A549 (cell line): ENCODE measurements around the gene EXOG.

Source experiments
- CTCF ChIP-seq: fragments of >200 bp; sonication (Bioruptor Twin); formaldehyde crosslinking; IDR thresholded peaks from 3 replicates; pipeline ENCODE4 v1.5.1; 2016
- EHF ChIP-seq: fragments of 250-450 bp; sonication (Bioruptor Pico); IDR thresholded peaks from 2 replicates; pipeline ENCODE4 v1.5.0; 2020; ENCODE audit warnings: mild to moderate bottlenecking
- MAFK ChIP-seq: fragments of 450-650 bp; IDR thresholded peaks from 2 replicates; pipeline ENCODE4 v1.6.1; 2014; ENCODE audit not compliant: partially characterized antibody
- MYC ChIP-seq: IDR thresholded peaks from 2 replicates; pipeline ENCODE4 v1.6.1; 2012; ENCODE audit warnings: mild to moderate bottlenecking, inconsistent platforms, low read length, improper control_type of control experiment, borderline replicate concordance
- NR3C1 ChIP-seq: fragments of >200 bp; sonication (Bioruptor Twin); formaldehyde crosslinking; IDR thresholded peaks from 3 replicates; pipeline ENCODE4 v1.6.1; 2017
- POLR2A ChIP-seq: IDR thresholded peaks from 2 replicates; pipeline ENCODE4 v1.6.1; 2012; ENCODE audit warnings: mild to moderate bottlenecking, low read length
- RCOR1 ChIP-seq: fragments of 150-350 bp; IDR thresholded peaks from 2 replicates; pipeline ENCODE4 v1.6.1; 2014; ENCODE audit warnings: antibody characterized with exemption, low read length, low read depth

DNA sequence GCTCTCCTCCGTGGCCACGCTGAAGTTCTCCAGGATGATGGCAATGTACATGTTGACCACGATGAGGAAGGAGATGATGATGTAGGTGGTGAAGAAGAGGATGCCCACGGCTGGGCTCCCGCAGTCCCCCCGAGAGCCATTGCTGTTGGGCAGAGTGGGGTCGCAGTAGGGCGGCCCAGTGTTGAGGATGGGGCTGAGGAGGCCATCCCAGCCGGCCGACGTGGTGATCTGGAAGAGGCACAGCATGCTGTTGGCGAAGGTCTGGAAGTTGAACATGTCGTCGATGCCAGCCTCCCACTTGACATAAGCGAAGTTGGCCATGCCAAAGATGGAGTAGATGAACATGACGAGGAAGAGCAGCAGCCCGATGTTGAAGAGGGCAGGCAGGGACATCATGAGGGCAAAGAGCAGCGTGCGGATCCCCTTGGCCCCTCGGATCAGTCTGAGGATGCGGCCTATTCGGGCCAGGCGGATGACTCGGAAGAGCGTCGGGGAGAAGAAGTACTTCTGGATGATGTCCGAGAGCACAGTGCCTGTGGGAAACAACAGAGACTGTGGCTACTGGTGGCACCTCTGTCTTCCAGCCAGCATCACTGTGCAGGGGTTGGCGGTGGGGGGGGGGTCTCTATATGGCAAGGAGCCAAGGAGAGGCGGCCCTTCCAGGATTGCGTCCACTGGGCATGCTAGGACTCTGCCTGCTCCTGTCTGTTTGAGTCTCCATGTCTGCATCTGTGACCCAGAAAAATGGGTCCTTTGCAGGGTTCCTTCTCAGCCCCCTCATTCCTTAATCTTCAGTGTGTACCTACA is 55.1 kb downstream of the EXOG start:
- no peak for TF ChIP-seq POLR2A
- no peak for TF ChIP-seq CTCF
- no peak for TF ChIP-seq EHF (CRISPR knock-in tag)
- no peak for TF ChIP-seq NR3C1
- TF ChIP-seq RCOR1, result no peak
- no peak for TF ChIP-seq MYC
- no peak for TF ChIP-seq MAFK
